Effector memory CD8-positive, alpha-beta T cell (primary cell): ENCODE results near the gene CKAP4.

Source experiments
- ATAC-seq: fragments of 150-1000 bp; cut with Tn5 transposase; replicated peaks from 2 replicates; pipeline ENCODE4 v1.10.0; 2021; ENCODE audit warnings: mild to moderate bottlenecking, moderate library complexity
- DNase-seq, 3 experiments: peaks; one replicate each; pipeline ENCODE4 v3.0.0; 2021
- H3K27ac Mint-ChIP-seq, 2 donors: one replicate each; pipeline ENCODE4 v1.8.0; 2022; ENCODE audit warnings: mild to moderate bottlenecking in 2 of 2, mixed read lengths in 2 of 2, moderate library complexity in 2 of 2
- H3K27me3 Mint-ChIP-seq, 2 donors: one replicate each; pipeline ENCODE4 v1.8.0; 2022; ENCODE audit warnings: mixed read lengths in 2 of 2
- H3K36me3 Mint-ChIP-seq: one replicate; pipeline ENCODE4 v1.8.0; 2022; ENCODE audit warnings: mild to moderate bottlenecking, moderate library complexity, mixed read lengths; ENCODE audit not compliant: insufficient read depth
- H3K4me1 Mint-ChIP-seq, 2 donors: one replicate each; pipeline ENCODE4 v1.8.0; 2022; ENCODE audit warnings: low read depth in 2 of 2, mixed read lengths in 2 of 2
- H3K4me3 Mint-ChIP-seq, 2 donors: one replicate each; pipeline ENCODE4 v1.8.0; 2022; ENCODE audit warnings: mild to moderate bottlenecking in 2 of 2, mixed read lengths in 2 of 2, moderate library complexity in 2 of 2
- H3K9me3 Mint-ChIP-seq, 2 donors: one replicate each; pipeline ENCODE4 v1.8.0; 2022; ENCODE audit warnings: mixed read lengths in 2 of 2

Gene CKAP4

GRCh38 chr12:106193394-106194215 lies 54.2 kb downstream of the CKAP4 start:
- no peak for ATAC-seq
- Mint-ChIP-seq H3K27ac (no peak overlapping the region), H3K36me3 (no peaks in the 10 kb centered on the region), H3K9me3 (no peaks in the 10 kb centered on the region), H3K27me3 (peaks cover 31 to 64% of the 10 kb centered on the region in 2 donors), H3K4me1 (no peaks in the 10 kb centered on the region), H3K4me3 (no peak overlapping the region)
- DNase-seq = no peak

GRCh38 chr12:106192659-106193393 lies 55.0 kb downstream of the CKAP4 start:
- Mint-ChIP-seq H3K27me3 (peaks cover 28 to 64% of the 10 kb centered on the region in 2 donors), H3K4me3 (no peak overlapping the region), H3K9me3 (no peaks in the 10 kb centered on the region), H3K36me3 (no peaks in the 10 kb centered on the region), H3K27ac (no peak overlapping the region), H3K4me1 (no peaks in the 10 kb centered on the region)
- ATAC-seq (no peak), DNase-seq (no peak)

GRCh38 chr12:106190581-106190980 lies 57.2 kb downstream of the CKAP4 start:
- ATAC-seq (no peak), DNase-seq (no peak)
- Mint-ChIP-seq H3K4me1 (no peaks in the 10 kb centered on the region), H3K4me3 (no peak overlapping the region), H3K36me3 (no peaks in the 10 kb centered on the region), H3K27me3 (peaks cover 26 to 55% of the 10 kb centered on the region in 2 donors), H3K9me3 (no peaks in the 10 kb centered on the region), H3K27ac (no peak overlapping the region)

GRCh38 chr12:106189341-106189740 lies 58.5 kb downstream of the CKAP4 start:
- H3K36me3 Mint-ChIP-seq = no peaks in the 10 kb centered on the region
- DNase-seq (no peak), ATAC-seq (no peak)
- no peak overlapping the region for H3K4me3 Mint-ChIP-seq
- peaks cover 24 to 46% of the 10 kb centered on the region in 2 donors for H3K27me3 Mint-ChIP-seq
- no peaks in the 10 kb centered on the region for H3K4me1 Mint-ChIP-seq
- no peaks in the 10 kb centered on the region for H3K9me3 Mint-ChIP-seq
- H3K27ac Mint-ChIP-seq = no peak overlapping the region

GRCh38 chr12:106188256-106188655 lies 59.6 kb downstream of the CKAP4 start:
- H3K27ac Mint-ChIP-seq = no peak overlapping the region
- DNase-seq = no peak
- ATAC-seq = no peak
- no peaks in the 10 kb centered on the region for H3K9me3 Mint-ChIP-seq
- H3K4me1 Mint-ChIP-seq = no peaks in the 10 kb centered on the region
- no peaks in the 10 kb centered on the region for H3K36me3 Mint-ChIP-seq
- H3K4me3 Mint-ChIP-seq = no peak overlapping the region
- H3K27me3 Mint-ChIP-seq = peaks cover 24 to 49% of the 10 kb centered on the region in 2 donors
